HEK293 (cell line): Measurements from ENCODE around the gene SPATA31E1.

Experiments used
- CTCF ChIA-PET: fragments of 350-600 bp; formaldehyde crosslinking; extraction: SDS; loops from one replicate; lab custom pipeline; 2021; ENCODE audit warnings: antibody characterized with exemption; lab: Yijun Ruan, JAX
- POLR2A ChIA-PET: fragments of 300-600 bp; formaldehyde crosslinking; extraction: SDS; loops from one replicate; lab custom pipeline; 2020; ENCODE audit warnings: antibody characterized with exemption, inconsistent platforms; lab: Yijun Ruan, JAX
- H3K27ac ChIP-seq: fragments of 200-500 bp; sonication (Bioruptor generic); 2 replicates; pipeline ENCODE4 v1.5.1; 2014; ENCODE audit warnings: low read depth, low read length, control low read depth, inconsistent platforms; ENCODE audit errors: extremely low read depth
- H3K36me3 ChIP-seq, 2 experiments: fragments of 200-500 bp in 1 of 2; sonication (Bioruptor generic) in 1 of 2; 1 replicate in 1 of 2; 2 replicates in 1 of 2; pipeline ENCODE4 v1.5.1; 2014 to 2017; ENCODE audit warnings: inconsistent platforms in 2 of 2, low read length in 2 of 2; ENCODE audit not compliant: control insufficient read depth in 2 of 2, insufficient read depth in 1 of 2
- H3K4me1 ChIP-seq: fragments of 200-500 bp; sonication (Bioruptor generic); 2 replicates; pipeline ENCODE4 v1.5.1; 2014; ENCODE audit warnings: mild to moderate bottlenecking, low read length, inconsistent platforms; ENCODE audit not compliant: control insufficient read depth, insufficient read depth
- H3K4me3 ChIP-seq: 2 replicates; pipeline ENCODE4 v1.5.1; 2011; ENCODE audit warnings: low read depth, mild to moderate bottlenecking, control low read depth, low read length, moderate library complexity
- H3K9me3 ChIP-seq: fragments of 200-500 bp; sonication (Bioruptor generic); 2 replicates; pipeline ENCODE4 v1.5.1; 2014; ENCODE audit warnings: low read depth, low read length, inconsistent platforms; ENCODE audit not compliant: control insufficient read depth, insufficient read depth
- GLIS1 ChIP-seq: fragments of 450-650 bp; formaldehyde crosslinking; IDR thresholded peaks from 2 replicates; pipeline ENCODE4 v1.5.1; 2016; ENCODE audit warnings: missing biosample characterization, missing genetic modification characterization
- YY2 ChIP-seq: fragments of 450-650 bp; formaldehyde crosslinking; IDR thresholded peaks from 2 replicates; pipeline ENCODE4 v1.5.1; 2016; ENCODE audit warnings: missing biosample characterization, missing genetic modification characterization
- ZNF266 ChIP-seq: fragments of 450-650 bp; formaldehyde crosslinking; IDR thresholded peaks from 2 replicates; pipeline ENCODE4 v1.5.1; 2016; ENCODE audit warnings: missing biosample characterization, missing genetic modification characterization, low read depth
- ZNF274 ChIP-seq, 2 experiments: fragments of 200-500 bp in 1 of 2; fragments of 450-650 bp in 1 of 2; sonication (Bioruptor generic) in 1 of 2; formaldehyde crosslinking in 1 of 2; IDR thresholded peaks; 2 replicates each; pipeline versions ENCODE4 v1.5.1 to v1.6.1; 2014 to 2016; ENCODE audit warnings: borderline replicate concordance in 1 of 2, inconsistent platforms in 1 of 2, low read length in 1 of 2, missing biosample characterization in 1 of 2, missing genetic modification characterization in 1 of 2
- ZNF341 ChIP-seq: fragments of 450-650 bp; formaldehyde crosslinking; IDR thresholded peaks from 2 replicates; pipeline ENCODE4; 2016; ENCODE audit warnings: low read depth, missing biosample characterization, missing genetic modification characterization
- ZNF394 ChIP-seq: fragments of 450-650 bp; formaldehyde crosslinking; IDR thresholded peaks from 2 replicates; pipeline ENCODE4 v1.5.1; 2016; ENCODE audit warnings: missing biosample characterization, missing genetic modification characterization, mild to moderate bottlenecking, moderate library complexity, borderline replicate concordance
- ZNF658 ChIP-seq: fragments of 450-650 bp; formaldehyde crosslinking; IDR thresholded peaks from 2 replicates; pipeline ENCODE4; 2016; ENCODE audit warnings: missing biosample characterization, missing genetic modification characterization
- TF ChIP-seq, protein P1 (sequence below): fragments of 450-650 bp; formaldehyde crosslinking; IDR thresholded peaks from 2 replicates; pipeline ENCODE4 v1.5.1; 2016; ENCODE audit warnings: missing biosample characterization, missing genetic modification characterization, borderline replicate concordance
- TF ChIP-seq, protein P2 (sequence below): fragments of 450-650 bp; formaldehyde crosslinking; IDR thresholded peaks from 2 replicates; pipeline ENCODE4 v1.5.1; 2016; ENCODE audit warnings: missing biosample characterization, missing genetic modification characterization
- TF ChIP-seq, protein P3 (sequence below): fragments of 450-650 bp; formaldehyde crosslinking; IDR thresholded peaks from 2 replicates; pipeline ENCODE4 v1.5.1; 2017; ENCODE audit warnings: missing biosample characterization, missing genetic modification characterization

The SPATA31E1 gene

DNA sequence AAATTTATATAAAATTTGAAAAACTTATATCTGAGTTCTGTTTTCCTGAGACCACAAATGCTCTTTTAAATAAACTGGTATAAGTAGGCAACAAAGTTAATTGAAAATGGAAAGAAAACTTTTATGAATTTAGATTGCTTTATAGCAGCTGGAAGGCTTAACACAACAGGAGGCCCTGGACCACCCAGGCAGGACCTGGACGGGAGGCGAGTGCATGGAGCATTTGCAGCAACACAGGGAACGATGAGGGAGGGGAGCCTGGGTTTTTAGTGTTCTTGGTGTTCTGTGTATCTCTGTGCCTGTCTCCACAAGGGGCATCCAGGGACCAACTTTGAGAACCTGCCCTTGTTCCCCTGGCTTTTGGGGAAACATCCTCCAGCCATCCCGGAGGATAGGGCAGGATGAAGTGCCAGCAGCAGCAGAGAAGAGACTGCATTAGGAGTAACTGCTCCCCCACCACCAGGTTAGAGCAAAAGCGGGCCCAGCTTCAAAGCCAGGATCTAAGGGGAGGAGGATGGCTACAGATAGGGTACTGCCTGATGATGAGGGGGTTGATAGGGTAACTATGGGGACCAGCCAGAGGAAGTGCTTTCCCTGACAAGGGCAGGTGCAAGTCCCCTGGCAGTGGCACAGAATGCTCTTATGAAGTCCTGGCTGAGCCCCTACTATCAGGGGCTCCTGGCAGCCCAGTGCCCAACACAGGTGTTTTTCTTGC lies 6.7 kb upstream of the SPATA31E1 start:
- POLR2A ChIA-PET, result no interaction called here
- H3K4me3 ChIP-seq, result no peak overlapping the region
- H3K27ac ChIP-seq, result no peak overlapping the region
- TF ChIP-seq, protein P1, sequence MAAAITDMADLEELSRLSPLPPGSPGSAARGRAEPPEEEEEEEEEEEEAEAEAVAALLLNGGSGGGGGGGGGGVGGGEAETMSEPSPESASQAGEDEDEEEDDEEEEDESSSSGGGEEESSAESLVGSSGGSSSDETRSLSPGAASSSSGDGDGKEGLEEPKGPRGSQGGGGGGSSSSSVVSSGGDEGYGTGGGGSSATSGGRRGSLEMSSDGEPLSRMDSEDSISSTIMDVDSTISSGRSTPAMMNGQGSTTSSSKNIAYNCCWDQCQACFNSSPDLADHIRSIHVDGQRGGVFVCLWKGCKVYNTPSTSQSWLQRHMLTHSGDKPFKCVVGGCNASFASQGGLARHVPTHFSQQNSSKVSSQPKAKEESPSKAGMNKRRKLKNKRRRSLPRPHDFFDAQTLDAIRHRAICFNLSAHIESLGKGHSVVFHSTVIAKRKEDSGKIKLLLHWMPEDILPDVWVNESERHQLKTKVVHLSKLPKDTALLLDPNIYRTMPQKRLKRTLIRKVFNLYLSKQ (tag by site-specific recombination), result no peak
- TF ChIP-seq ZNF266 (tag by site-specific recombination) (no peak), GLIS1 (tag by site-specific recombination) (peak; percentile 22; the same call in 1 of the 2 replicates)
- TF ChIP-seq, all 188 proteins: peak for 1
- Histone ChIP-seq H3K4me1 (no peaks in the 10 kb centered on the region), H3K9me3 (no peaks in the 10 kb centered on the region), H3K36me3 (no peaks in the 10 kb centered on the region)
- CTCF ChIA-PET, result no interaction called here

DNA sequence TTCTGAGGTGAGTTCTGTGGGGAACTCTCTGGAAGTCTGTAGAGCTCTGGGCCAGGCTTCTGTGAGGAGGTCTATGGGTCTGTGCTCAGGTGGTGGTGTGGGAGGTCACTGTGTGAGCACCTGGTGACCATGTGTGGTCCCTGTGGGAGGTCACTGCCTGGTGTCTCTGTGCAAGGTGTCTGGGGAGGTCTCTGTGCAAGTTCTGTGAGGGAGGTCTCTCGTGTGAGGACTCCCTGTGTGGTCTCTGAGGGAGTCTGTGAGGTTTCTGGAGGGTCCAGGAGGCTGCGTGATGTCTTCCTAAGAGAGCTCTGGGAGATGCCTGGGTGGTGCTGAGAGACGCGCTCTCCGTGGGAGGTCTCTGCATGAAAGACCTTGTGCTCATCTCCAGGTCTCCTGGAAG lies 6.0 kb upstream of the SPATA31E1 start:
- no peak for TF ChIP-seq ZNF658 (tag by site-specific recombination)
- TF ChIP-seq ZNF341 (tag by site-specific recombination), result no peak
- TF ChIP-seq YY2, result no peak
- peak; percentile 96 for TF ChIP-seq GLIS1 (tag by site-specific recombination)
- TF ChIP-seq ZNF394, result no peak
- no peaks in the 10 kb centered on the region for H3K4me1 ChIP-seq
- CTCF ChIA-PET, result interaction anchor here (0.6 kb wide), 1 partner anchor 1444 kb away, joined by 3 read pairs; no protein-coding TSS in a partner anchor
- no peak overlapping the region for H3K27ac ChIP-seq
- POLR2A ChIA-PET, result no interaction called here
- H3K36me3 ChIP-seq, result no peaks in the 10 kb centered on the region
- no peaks in the 10 kb centered on the region for H3K9me3 ChIP-seq
- H3K4me3 ChIP-seq, result no peak overlapping the region

DNA sequence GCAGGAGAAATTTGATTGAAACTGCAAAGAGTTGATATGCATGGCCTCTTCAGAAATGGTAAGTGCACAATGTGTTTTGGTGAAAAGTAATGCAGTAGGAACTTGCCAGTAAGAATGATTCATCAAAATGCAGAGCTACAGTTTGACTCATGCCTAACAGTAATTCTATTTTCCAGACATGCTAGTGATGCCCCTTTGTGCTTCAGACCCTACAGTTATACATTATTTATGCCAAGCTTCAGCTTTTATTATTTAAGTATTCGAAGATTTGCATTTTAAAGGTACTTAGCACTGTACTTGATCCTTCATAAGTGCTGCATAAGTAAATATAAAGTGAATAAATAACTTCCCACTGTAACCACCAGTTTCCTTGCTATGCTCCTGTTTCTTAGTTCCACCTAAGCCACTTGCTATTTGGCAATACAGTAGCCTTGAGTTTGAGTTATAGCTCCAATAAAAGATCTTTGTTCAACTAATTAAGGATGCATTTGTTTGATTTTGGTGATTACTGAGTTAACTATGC lies 3.6 kb upstream of the SPATA31E1 start:
- TF ChIP-seq, protein P2, sequence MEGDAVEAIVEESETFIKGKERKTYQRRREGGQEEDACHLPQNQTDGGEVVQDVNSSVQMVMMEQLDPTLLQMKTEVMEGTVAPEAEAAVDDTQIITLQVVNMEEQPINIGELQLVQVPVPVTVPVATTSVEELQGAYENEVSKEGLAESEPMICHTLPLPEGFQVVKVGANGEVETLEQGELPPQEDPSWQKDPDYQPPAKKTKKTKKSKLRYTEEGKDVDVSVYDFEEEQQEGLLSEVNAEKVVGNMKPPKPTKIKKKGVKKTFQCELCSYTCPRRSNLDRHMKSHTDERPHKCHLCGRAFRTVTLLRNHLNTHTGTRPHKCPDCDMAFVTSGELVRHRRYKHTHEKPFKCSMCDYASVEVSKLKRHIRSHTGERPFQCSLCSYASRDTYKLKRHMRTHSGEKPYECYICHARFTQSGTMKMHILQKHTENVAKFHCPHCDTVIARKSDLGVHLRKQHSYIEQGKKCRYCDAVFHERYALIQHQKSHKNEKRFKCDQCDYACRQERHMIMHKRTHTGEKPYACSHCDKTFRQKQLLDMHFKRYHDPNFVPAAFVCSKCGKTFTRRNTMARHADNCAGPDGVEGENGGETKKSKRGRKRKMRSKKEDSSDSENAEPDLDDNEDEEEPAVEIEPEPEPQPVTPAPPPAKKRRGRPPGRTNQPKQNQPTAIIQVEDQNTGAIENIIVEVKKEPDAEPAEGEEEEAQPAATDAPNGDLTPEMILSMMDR (tag by site-specific recombination), result no peak
- no peaks in the 10 kb centered on the region for H3K4me1 ChIP-seq
- H3K4me3 ChIP-seq, result no peak overlapping the region
- H3K9me3 ChIP-seq, result no peaks in the 10 kb centered on the region
- ChIA-PET POLR2A (no interaction called here), CTCF (interaction anchor here (0.6 kb wide), 1 partner anchor 17 kb away, joined by 4 read pairs; no protein-coding TSS in a partner anchor)
- H3K27ac ChIP-seq, result no peak overlapping the region
- no peaks in the 10 kb centered on the region for H3K36me3 ChIP-seq

DNA sequence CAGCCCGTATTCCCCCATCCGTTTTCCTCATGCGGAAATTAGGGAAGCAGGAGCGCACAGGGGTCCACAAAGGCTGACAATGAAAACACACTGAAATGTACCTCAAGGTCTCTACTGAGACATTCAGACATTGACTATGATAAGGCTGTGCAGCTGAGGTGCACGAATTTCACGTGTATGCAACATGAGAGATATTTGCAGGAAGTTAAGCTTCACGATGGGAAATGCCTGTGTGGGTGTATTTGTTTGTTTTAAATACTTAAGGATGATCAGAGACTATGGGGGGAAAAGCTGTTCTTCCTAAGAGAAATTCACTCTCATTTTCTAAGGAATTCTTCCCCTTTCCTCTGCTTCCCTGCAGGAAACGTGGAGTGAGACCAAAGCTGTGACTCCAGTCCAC lies 2.6 kb upstream of the SPATA31E1 start:
- CTCF ChIA-PET, result no interaction called here
- POLR2A ChIA-PET, result no interaction called here
- TF ChIP-seq ZNF266 (tag by site-specific recombination) (no peak), ZNF274 (IDR thresholded peaks at IDR 0.05; ENCODE audit: low read length) (no peak), ZNF274 (tag by site-specific recombination; IDR thresholded peaks at IDR 0.05; ENCODE audit: borderline replicate concordance) (no peak)
- TF ChIP-seq, protein P3, sequence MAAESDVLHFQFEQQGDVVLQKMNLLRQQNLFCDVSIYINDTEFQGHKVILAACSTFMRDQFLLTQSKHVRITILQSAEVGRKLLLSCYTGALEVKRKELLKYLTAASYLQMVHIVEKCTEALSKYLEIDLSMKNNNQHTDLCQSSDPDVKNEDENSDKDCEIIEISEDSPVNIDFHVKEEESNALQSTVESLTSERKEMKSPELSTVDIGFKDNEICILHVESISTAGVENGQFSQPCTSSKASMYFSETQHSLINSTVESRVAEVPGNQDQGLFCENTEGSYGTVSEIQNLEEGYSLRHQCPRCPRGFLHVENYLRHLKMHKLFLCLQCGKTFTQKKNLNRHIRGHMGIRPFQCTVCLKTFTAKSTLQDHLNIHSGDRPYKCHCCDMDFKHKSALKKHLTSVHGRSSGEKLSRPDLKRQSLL (tag by site-specific recombination), result no peak
- Histone ChIP-seq H3K27ac (no peak overlapping the region), H3K4me3 (no peak overlapping the region), H3K4me1 (no peaks in the 10 kb centered on the region), H3K9me3 (no peaks in the 10 kb centered on the region), H3K36me3 (no peaks in the 10 kb centered on the region)
